Stimulated activated CD4-positive, alpha-beta T cell treated with anti-CD3 and anti-CD28 coated beads, Interleukin-1b, Interleukin-23, amount 100 ng/mL, for 1 hour (primary cell): ENCODE measurements around the gene LCN9.
"Not testable (repeated sequence)": the region's sequence is repeated elsewhere in the genome, so short reads cannot be mapped to it uniquely, and the experiment has no call there.

Experiments
- DNase-seq, 2 donors: peaks; one replicate each; pipeline ENCODE4 v3.0.0-alpha.2; 2020; ENCODE audit warnings: low read depth in 2 of 2

Gene LCN9, protein sequence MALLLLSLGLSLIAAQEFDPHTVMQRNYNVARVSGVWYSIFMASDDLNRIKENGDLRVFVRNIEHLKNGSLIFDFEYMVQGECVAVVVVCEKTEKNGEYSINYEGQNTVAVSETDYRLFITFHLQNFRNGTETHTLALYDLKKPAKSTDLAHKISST

DNA sequence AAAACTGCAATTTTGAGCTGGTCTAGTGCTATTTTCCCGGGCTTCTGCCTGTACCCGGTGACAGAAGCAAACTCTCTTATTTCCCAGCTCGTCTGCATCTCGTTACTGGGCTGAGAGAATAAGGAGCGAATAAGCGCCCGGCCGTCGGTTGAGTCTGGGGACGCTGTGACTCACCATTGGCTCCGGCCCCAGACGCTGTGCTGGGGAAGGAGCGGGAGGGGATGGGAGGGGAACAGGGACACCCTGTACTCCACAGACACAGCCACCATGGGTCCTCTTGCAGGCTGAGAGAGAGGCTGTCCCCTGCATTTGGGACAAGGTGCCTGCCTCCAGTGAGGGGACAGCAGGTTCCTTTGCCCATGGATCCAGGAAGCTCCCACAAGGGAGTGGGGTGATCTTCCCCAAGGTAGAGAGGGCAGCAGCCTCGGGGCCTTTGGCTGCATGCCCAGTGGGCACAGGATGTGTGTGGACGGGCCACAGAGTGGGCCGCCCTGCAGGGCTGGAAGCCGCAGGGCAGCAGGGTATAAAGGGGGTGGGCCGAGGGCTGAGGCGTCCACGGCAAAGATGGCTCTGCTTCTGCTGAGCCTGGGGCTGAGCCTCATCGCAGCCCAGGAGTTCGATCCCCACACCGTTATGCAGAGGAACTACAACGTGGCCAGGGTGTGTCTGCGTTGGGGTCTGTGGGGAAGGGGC, at the start of gene LCN9:
LCN9 (plus strand) TSS at position 552 of the 693 bp plus-strand sequence; CDS start at position 565, 13 bp downstream.
- no peak for DNase-seq

DNA sequence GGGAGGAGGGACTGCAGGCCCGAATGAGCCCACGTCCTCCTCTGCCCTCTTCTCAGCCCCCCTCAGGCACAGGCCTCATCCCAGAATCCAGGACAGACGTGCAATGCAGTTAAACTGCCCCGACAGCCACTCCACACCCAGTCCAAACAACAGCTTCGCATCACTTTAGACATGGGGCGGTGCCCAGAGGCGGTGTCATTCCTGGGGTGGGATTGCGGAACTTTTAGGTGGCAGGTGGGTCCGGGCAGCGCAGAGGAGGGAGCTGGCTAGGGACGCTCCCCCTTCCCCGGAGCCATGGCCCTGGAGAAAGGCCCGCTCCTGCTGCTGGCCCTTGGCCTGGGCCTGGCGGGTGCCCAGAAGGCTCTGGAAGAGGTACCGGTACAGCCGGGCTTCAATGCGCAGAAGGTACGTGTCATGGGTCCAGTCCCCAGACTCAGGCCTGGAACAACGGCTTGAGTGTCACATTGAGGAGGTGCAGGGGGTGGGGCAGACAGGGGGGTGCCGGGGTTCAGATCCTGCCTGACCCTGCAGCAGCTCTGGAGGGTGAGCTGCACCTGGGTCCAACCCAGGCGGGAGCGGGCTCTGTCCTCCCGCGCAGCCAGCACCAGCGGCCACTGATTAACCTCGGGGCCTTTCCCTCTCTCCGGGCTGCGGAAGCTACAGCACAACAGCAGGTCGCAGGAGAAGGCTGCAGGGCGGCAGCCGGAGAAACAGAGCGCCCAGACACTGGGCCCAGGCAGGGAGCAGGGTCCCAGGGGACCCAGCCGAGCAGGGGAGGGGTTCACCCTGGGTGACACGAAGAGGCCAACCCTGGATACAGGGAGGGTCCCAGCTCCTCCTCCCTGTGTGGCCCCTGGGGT, 48.9 kb upstream of the LCN9 start:
- no peak for DNase-seq

DNA sequence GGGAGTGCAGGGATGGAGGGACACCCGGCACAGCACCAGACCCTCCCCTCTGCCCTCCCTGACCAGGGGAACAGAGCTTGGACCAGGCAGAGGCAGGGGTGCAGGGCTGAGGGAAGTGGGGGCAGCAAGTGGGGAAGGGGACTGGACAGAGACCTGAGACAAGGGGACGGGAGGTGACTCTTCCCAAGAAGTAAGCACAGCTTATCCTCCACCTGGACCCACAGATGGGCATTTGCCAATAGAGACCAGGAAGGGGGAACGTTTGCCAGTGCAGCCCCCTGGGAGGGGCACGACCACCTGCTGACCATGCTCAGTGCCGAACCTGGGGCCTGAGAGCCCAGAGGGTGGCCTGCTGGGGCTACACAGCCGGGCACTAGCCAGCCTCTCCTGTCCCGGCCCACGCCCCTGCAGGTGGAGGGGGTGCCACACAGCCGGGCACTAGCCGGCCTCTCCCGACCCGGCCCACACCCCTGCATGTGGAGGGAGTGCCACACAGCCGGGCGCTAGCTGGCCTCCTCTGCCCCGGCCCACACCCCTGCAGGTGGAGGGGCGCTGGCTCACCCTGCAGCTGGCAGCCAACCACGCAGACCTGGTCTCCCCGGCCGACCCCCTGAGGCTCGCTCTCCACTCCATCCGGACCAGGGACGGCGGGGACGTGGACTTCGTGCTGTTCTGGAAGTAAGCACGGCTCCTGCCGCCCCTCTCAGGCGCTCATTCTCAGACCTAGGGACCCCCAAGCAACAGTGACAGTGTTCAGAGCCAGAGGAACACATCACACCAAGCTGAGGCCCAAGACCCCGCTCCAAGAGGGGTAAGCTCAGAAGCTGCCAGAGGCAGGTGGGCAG, 48.1 kb upstream of the LCN9 start:
- DNase-seq = no peak

DNA sequence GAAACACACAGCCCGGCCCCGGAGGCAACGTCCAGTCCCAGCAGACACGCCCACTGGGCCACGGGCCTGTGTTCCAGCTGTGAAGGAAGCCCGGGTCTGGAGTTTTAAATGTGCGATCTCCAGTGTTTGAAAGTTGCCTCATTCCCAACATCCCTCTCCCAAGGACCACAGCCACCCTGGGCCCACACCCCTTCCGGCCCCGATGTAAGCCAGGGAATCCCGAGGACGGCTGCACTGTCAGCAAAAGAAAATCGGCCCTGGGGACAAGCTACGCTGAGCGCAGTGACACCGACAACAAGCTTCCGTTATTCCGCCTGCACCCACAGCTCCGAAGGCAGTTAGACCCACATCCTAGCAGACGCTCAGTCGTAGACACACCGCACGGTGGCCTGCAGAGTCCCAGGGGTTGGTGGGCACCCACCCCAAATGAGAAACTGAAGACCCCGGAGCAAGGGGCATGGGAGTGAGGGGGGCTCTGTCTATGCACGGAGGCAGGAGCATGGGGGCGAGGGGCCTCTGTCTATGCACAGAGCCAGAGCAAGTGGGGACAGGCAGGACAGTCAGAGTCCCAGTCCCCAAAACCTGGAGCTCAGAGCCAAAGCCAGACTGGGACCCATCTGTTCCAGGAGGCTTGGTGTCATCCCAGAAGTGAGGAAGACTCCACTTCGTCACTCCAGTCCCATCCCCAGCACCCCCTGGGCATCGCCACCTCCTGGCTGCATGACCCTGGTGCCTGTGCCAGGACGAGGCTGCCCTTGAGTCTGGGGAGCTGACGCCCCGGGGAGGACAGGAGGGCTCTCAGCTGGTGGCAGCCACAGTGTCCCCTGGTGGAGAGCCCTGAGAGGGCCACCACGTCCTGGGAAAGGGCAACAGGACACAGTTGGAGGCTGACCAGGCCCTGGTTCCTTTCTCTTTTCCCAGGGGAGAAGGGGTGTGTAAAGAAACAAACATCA, 47.2 kb upstream of the LCN9 start:
- DNase-seq = no peak

DNA sequence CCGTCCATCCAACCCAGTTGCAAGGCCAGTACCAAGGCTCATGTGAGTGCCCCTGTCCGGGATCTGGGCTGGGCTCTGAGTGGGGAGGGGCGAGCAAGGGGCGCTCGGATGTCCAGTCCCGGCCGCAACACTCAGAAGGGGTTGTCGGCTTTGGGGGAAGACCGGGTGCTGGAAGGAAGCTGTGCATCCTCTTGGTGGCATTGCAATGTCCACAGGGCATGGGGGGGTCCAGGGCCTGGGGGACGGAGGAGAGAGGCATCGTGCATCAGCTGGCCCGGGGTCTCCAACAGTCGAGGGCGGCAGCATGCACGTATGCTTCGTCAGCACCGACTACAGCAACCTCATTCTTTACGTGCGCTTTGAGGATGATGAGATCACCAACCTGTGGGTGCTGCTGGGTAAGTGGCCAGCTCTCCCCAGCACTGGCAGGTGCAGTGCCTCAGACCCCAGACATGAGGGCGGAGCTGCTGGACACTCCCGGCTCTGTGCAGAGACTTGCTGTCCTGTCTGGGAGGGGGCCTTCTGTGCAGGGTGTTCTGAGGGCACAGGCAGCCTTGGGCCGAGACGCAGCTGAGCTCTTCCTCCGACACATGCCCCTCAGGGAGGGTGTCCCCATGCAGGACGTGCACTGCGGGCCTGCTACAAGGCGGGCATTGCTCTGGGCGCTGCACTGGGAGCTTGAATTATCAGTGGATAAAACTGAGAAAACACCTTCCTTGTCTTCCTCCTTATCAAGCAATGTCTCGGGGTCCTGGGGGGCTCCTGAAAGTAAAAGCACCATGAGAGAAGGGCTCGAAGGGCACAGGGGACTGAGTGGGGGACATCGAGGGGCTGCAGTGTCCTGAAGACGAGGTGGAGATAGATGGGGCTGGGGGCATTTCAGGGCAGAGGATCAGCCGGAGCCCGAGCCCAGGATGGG, 46.2 kb upstream of the LCN9 start:
- no peak for DNase-seq

DNA sequence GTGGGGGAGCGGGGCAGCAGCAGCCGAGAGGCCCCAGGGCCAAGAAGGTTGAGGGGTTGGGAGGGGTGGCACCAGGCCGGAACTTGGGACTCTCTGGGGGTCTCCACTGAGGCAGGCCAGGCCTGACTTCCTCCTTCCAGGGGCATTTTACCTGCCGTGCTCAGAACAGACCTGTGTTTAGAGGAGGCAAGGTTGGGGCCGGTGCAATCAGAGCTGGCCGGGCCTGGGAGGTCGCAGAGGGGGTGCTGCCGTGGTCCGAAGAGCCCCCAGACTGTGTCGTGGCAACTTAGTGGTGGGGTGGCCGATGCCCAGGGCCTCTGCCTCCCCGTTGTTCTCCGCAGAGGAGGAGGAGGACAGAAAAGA, 45.6 kb upstream of the LCN9 start:
- no peak for DNase-seq

DNA sequence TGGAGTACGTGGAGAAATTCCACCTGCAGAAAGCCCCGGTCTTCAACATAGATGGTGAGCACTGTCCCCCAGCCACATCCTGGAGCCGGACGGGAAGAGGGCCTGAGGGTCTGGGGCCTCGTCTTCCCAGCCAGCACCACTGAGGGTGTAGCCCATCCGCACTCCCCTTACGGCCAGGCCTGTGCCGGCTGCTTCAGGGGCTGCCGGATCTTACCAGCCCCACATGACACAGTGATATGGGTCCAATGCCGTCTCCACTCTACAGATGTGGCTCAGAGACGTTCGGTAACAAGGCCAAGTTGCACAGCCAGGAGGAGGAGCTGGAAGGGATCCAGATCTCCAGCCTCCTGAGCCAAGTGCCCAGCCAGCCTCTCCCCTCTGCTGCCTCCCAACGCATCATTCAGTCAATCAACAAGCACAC, 45.1 kb upstream of the LCN9 start:
- no peak for DNase-seq

DNA sequence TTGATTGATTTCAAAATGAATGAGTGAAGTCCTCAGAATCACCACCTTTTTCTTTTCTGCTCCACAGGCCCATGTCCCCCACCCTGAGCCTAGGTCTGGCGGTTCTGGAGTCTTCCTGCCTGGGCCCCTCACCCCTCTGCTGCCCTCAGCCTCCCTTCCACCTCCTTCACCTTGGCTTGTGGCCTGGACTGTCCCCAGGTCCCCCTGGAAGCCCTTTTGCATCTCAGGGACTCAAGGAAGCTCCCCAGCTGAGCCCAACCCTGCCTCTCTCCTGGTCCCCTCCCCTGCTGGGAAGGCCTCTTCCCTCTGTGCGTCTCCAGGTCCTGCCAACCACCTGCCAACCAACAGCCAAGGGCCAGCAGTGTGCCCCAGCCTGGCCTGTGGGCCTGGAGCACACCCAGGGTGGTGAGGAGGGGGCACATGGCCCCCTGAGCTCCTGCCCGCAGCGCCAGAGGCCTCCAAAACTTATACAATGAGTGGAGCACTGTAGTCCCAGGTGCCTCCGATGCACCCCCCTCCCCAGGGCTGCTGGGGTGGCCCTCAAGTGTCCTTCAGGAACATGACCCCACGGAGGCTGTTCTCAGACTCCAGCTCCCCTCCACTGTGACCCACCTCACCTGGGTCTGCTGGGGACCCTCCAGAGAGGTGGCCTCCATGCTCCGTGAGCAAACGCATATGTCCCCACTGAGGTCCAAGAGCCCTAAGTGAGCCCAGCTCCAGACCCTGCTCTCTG, 44.1 kb upstream of the LCN9 start:
- no peak for DNase-seq

DNA sequence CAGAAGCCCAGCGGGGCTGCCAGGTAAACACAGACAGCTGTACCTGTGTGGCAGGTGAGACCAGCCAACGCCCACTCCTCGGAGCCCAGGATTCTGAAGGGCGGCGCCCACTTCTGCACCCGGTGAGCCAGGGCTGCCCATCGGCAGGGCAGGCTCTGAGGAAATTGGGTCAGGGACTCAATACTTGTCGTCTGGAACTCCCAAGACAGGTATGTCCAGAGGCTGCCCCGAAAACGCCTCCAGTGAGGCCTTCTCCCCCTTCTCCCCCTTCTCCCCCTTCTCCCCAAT, 43.6 kb upstream of the LCN9 start:
- DNase-seq = no peak

DNA sequence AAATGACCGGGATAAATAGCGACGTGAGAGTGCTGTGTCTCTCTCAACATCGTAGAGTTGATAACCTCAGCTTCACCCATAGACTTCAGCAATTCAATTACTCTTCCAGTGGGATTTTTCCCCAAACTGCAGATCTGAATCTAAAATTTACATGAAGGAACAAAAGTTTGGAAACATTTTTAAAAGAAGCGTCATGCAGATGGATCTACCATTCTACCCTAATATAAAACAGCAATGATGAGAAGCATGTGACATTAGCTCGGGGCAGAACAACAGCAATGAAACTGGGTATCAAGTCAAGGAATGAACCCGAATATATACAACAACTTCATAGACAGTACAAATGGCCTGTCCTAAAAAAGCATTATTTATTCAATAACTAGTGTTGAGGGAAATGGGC, 42.6 kb upstream of the LCN9 start:
- DNase-seq = no peak

DNA sequence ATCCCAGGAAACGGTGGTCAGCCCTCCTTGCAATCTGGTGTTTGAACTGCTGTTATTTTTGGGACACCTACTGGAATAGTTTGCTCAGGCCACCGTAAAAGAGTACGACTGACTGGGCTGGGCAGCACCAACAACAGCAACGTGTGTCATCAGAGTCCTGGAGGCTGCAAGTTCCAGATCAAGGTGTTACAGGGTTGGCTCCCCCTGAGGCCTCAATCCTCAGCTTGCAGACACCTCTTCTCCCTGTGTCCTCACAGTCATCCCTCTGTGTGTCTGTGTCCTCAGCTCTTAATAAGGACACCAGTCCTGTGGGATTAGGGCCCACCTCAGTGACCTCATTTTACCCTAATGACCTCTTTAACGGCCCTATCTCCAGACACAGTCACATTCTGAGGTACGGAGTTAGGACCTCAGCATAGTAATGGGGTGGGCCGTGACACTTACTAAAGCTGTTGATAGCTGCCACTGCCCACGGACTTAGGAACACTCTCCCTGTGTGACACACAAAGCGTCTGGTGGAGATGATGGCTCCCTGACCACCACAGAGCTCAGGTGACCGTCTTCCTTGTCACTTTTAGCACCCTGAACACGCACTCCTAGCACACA, 40.6 kb upstream of the LCN9 start:
- DNase-seq = no peak

DNA sequence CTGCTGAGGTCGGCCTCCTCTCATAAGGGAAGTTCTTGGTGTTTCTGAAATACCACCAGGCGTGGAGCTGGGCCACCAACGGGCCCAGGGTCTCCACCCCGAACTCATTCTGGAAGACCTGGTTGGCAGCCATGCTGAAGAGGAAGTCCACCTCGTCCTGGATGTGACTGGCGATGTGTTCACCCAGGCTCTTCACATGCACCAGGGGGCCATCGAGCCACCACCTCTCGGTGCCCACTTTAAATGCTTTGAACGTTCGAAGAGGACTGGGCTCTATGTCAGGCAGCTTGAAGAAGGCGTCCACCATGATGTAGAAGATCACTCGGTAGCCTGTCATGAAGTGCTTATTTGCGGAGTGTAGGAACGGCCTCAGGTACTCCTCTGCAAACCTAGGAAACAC, 38.8 kb upstream of the LCN9 start:
- no peak for DNase-seq

DNA sequence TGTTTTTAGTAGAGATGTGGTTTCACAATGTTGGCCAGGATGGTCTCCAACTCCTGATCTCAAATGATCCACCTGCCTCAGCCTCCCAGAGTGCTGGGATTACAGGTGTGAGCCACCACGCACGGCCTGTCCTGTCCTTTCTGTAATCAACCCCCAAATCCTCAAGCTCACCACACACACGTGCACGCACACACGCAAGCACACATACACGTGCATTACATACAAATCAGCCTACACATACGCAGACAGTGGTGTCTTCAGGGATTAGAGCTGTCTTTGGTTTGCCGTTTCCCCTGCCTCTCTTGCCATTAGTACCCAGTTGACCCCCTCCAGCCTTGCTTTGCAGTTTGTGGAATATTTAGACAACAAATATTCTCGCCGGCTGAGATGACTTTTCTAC, 30.3 kb upstream of the LCN9 start:
- DNase-seq = no peak

DNA sequence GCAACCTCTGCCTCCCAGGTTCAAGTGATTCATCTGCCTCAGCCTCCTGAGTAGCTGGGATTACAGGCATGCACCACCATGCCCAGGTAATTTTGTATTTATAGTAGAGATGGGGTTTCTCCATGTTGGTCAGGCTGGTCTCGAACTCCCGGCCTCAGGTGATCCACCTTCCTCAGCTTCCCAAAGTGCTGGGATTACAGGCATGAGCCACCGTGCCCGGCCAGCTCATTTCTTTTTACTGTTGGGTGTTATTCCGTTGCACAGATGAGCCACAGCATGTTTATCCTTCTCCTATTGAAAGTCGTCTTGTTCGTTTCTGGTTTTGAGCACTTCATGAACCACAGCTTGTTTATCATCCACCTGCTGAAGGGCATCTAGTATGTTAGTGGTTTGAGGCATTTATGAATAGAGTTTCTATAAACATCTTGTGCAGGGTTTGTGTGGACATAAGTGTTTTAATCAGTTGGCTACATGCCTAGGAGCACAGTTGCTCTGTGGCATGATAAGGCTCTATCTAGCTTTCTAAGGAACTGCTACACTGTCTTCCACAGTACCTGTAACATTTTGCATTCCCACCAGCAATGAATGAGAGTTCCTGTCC, 26.1 kb upstream of the LCN9 start:
- not testable (repeated sequence) for DNase-seq

DNA sequence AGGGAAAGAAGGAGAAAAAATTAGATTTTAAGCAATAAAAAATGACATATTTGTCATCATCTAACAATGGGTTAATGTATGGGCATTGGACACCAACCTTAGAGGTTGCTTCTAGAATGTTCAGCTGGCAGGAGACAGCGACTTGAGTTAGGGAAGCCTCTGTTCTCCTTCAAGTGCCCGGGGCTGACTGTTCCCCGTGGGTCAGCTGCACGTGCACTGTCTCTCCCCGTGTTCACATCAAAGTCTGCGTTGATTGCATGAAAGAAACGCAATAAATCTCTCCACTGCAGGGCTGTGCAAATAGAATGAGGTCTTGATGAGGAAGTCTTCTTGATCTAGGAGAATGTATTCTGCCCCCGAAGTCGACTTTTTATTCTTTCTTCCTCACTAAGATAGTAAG, 23.9 kb upstream of the LCN9 start, which contains the start of gene GLT6D1:
GLT6D1 (minus strand) TSS at position 345 of the 400 bp plus-strand sequence. CDS start 353 bp downstream, outside the sequence.
- DNase-seq = no peak

DNA sequence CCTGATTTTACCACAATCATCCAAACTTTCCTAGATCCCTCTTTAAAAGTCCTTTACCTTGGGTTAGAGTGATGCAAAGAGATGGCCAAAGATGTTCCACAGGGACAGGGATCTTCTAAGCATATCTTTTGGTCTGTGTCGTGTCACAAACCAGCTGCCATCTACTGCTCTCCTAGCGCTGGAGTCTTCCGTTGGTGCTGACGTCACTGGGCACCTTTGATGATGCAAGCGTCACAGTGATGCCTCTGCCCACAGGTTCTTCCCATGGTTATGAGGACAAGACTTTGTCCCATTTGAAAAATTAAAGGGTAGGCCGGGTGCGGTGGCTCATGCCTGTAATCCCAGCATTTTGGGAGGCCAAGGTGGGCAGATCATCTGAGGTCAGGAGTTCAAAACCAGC, 22.1 kb upstream of the LCN9 start:
- DNase-seq = no peak

DNA sequence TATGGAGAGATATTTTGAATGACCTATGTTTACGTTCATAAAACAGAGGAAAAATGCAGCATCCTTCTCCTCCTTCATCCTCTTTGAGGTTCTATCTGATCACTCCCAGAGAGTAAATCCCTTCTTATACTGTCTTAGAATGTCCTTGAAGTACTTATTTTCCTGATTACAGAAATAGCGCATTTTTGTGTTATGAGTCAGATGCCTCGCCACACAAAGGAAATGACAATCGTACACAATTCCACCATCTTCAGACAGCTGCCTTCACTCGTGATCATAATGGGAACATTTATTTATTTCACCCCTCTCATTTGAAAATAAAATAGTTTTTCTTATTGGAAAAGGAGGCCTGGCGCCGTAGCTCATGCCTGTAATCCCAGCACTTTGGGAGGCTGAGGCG, 21.4 kb upstream of the LCN9 start:
- no peak for DNase-seq

DNA sequence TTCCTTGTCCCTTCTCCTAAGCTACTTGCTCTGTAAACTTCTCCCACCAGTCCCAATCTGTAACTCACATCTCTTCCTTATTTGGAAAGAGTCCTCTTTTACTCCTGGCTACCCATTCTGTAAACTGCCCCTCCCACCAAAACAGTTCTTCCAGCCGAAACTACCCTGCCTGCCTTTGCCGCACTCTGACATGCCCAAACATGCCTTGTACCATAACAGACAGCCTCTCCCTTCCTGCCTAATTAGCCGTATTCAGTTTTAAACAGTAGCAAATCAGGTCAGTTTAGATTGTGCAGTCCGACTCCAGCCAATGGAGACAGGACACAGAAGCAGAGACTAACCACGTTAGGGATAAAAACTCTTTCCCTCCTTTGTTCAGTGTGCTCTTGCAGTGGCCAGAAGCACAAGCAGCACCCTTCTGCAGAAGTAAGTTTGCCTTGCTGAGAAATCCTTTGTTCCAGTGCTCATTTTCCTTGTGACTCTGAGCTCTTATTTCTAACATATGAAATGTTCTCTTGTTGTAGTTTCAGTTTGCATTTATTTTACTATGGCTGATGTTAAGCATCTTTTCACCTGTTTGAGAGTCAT, 18.4 kb upstream of the LCN9 start:
- no peak for DNase-seq
